ENCODE data around the gene UNC5A.
"Not testable (repeated sequence)": the region's sequence is repeated elsewhere in the genome, so short reads cannot be mapped to it uniquely, and the experiment has no call there.

The UNC5A gene

DNA sequence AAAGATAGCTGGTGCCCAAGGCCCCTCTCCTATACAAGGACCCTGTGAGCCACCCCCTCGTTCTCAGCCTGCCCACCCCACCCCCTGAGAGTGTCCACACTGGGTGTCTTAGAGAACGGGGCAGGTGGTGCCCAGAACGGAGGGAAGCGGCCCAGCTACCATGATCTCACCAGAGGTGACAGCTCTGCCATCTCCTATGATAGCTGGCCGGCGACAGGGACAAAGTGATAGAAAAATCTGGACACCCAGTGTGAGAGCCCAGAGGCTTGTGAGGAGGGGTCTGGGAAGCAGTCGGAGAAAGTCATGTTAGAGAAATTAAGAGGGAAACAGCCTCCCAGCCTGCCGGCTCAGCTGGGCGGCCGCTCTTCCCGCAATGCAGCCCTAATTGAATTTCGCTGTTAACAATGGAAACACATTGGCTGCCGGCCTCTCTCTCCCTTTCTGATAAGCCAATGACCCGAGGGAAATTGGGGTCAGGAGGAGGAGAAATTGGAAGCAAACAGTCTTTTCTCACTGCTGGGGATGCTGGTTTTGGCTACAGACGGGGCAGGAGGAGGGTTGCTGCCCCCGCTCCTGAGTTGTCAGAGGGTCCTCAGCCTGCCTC, 56.5 kb downstream of the UNC5A start:
- DNase-seq: no peak

DNA sequence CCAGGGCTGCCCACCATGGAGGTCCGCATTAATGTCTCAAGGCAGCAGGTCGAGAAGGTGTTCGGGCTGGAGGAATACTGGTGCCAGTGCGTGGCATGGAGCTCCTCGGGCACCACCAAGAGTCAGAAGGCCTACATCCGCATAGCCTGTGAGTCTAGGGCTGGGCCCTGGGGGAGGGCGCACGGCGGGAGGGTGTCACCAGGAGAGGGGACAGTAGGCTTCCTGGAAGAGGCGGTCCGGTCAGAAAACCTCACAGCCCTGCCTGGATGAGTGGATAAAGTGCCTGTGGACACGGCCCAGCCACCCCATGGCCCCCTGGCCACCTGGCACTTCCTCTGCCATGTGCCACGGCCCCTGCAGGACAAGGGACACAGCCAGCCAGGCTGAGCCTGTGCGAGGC, 57.8 kb downstream of the UNC5A start:
- DNase-seq: no peak

DNA sequence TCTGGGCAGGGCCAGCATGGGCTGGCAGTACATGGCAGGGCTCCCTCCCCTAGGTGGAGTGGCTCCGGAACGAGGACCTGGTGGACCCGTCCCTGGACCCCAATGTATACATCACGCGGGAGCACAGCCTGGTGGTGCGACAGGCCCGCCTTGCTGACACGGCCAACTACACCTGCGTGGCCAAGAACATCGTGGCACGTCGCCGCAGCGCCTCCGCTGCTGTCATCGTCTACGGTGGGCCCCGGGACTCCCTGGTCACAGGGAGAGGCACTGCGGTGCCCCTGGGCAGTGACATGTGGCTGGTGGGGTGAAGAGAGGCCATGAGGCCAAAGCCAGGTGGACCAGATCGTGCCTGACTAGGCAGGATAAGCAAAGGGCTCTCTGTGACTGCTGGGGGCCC, 58.4 kb downstream of the UNC5A start:
- no peak for DNase-seq

DNA sequence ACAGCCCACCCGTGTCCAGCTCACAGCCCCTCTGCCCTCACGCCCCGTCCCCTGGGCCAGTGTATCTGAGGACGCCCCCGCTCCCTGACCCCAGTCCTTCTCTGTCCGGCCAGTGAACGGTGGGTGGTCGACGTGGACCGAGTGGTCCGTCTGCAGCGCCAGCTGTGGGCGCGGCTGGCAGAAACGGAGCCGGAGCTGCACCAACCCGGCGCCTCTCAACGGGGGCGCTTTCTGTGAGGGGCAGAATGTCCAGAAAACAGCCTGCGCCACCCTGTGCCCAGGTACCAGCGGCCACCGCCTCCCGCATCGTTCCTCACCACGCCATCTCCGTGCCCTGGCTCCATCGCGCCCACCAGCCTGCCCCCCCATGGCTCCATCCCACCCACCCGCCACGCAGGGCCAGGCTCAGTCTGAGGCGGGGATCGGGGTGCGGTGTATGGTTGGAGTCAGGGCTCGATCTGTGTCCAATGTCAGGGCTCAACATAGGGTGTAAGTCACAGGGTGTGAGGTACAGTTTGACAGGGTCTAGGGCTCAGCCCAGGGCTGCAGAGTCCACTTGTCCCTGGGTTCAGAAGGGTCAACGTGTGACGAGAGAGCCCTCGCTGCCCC, 59.2 kb downstream of the UNC5A start:
- DNase-seq: no peak

DNA sequence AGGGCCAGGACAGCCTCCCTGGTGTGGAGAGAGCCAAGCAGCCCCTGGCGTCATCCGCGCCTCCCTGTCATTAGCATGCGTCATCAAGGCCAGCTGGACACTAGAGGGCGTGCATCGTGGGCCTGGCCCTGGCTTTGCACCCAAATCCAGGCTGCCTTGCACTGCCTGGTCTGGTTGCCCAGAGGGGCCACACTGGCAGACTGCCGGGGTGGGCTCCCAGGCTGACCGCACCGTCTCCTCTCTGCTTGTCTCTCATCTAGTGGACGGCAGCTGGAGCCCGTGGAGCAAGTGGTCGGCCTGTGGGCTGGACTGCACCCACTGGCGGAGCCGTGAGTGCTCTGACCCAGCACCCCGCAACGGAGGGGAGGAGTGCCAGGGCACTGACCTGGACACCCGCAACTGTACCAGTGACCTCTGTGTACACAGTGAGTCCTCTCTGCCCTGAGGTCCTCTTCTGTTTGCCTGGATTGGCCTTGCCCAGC, 59.8 kb downstream of the UNC5A start:
- DNase-seq: no peak

DNA sequence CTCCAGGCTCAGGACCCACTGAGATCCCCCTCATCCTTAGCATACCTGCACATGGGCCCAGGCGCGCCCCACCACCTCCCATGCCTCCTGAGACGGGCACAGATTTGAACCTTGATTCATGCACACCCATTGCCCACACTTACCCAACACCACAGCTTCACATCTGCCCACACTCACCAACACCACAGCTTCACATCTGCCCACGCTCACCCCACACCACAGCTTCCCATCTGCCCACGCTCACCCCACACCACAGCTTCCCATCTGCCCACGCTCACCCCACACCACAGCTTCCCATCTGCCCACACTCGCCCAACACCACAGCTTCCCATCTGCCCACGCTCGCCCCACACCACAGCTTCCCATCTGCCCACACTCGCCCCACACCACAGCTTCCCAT, 60.3 kb downstream of the UNC5A start:
- DNase-seq: not testable (repeated sequence)

DNA sequence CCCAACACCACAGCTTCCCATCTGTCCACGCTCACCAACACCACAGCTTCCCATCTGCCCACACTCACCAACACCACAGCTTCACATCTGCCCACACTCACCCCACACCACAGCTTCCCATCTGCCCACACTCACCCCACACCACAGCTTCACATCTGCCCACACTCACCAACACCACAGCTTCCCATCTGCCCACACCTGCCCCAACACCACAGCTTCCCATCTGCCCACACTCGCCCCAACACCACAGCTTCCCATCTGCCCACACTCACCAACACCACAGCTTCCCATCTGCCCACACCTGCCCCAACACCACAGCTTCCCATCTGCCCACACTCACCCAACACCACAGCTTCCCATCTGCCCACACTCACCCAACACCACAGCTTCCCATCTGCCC, 62.2 kb downstream of the UNC5A start:
- not testable (repeated sequence) for DNase-seq

DNA sequence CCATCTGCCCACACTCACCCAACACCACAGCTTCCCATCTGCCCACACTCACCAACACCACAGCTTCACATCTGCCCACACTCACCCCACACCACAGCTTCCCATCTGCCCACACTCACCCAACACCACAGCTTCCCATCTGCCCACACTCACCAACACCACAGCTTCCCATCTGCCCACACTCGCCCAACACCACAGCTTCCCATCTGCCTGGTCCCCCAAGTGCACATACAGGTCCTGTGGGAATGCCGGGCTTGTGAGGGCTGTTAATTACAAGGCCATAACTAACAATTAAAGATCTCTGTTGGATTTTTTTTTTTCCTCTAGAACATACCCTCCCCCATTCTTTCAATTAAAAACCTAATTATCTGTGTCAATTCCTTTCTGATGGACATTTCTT, 62.7 kb downstream of the UNC5A start:
- not testable (repeated sequence) for DNase-seq

DNA sequence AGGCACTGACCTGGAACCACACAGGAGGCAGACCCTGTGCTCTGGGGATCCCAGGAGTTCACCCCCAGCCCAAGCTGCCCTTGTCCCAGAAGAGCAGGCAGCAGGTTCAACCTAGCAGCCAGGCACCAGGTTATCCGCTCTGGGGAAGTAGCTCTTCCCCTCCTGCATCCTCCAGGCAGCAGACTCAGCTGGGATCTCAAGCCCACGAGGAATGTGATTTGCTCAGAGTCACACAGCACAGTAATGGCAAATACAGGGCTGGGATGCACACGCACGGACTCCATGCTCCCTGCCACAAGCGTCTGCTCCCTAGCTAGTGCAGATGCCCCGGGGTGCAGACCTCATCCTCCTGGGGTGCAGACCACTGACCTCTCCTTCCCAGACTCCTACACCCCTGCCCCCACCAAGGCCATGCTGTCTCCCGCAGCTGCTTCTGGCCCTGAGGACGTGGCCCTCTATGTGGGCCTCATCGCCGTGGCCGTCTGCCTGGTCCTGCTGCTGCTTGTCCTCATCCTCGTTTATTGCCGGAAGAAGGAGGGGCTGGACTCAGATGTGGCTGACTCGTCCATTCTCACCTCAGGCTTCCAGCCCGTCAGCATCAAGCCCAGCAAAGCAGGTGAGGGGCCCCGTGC, 63.3 kb downstream of the UNC5A start:
- no peak for DNase-seq

DNA sequence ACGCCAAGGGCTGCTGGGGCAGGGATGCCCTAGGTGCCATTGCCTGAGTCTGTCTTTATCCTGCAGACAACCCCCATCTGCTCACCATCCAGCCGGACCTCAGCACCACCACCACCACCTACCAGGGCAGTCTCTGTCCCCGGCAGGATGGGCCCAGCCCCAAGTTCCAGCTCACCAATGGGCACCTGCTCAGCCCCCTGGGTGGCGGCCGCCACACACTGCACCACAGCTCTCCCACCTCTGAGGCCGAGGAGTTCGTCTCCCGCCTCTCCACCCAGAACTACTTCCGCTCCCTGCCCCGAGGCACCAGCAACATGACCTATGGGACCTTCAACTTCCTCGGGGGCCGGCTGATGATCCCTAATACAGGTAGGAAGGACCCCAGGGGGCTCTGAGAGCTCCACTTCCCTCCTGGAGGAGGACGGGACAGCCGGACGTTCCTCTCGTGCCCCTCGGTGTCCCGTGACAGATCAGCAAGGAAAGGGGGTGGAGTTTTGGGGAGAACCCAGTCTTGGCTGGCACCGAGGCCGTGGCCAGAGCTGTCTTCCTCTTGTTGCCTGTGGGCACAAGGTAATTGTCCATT, 63.9 kb downstream of the UNC5A start:
- DNase-seq: no peak

DNA sequence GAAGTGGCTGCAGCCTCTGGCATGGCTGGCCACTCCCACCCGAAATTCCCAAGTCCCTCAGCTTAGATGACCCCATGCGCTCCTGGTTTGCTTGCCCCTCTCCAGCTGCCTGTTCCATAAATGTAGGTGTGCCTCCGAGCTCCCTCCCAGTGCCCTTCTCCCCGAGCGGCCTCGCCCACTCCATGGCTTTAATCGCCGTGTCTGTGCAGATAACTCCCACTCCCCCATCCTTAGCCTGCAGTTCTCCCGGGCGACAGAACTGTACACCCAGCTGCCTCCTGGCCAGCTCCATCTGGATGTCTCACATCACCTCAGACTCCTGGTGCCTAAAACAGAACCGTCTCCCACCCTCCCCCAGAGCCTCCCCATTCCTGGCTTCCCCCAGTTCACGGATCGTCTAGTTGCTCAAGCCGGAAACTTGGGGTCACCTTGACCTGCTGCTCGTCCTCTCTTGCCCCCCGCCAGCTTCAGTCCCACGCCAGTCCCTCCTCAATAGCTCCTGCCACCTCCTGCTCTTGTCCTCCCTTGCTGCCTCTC, 64.7 kb downstream of the UNC5A start:
- DNase-seq: no peak

DNA sequence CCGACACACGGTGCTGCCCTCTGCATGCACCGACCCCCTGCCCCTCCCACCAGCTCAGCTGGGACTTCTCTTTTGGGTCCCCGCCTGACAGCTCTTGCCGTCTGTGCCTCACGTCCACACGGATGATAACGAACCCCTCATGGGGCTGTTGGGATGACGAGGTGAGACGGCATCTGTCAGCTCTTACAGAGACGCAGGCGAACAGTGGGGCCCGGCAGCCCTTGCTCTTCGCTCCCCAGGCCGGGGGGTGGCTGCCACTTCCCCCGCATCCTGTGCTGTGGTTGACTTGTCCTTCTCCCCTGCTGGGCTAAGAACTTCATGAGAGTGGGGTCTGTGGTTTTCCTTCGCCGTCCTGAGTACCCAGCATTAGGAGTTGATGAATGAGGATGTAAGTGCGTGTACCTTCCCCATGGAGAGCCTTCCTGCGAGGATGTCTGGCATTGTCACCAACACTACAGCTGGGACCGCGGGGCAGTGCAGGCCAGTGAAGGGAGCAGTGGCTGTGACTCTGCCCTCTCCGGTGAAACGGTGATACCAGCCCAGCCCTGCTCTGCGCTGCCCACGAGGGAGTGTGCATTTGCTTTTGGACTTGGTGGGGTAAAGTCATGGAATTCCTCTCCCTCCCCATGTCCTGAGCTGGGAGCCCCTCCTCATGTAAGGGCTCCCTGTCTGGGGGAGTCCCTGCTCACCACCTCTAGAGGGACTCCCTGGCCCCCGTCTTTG, 65.6 kb downstream of the UNC5A start:
- peak; percentile 13 for DNase-seq

DNA sequence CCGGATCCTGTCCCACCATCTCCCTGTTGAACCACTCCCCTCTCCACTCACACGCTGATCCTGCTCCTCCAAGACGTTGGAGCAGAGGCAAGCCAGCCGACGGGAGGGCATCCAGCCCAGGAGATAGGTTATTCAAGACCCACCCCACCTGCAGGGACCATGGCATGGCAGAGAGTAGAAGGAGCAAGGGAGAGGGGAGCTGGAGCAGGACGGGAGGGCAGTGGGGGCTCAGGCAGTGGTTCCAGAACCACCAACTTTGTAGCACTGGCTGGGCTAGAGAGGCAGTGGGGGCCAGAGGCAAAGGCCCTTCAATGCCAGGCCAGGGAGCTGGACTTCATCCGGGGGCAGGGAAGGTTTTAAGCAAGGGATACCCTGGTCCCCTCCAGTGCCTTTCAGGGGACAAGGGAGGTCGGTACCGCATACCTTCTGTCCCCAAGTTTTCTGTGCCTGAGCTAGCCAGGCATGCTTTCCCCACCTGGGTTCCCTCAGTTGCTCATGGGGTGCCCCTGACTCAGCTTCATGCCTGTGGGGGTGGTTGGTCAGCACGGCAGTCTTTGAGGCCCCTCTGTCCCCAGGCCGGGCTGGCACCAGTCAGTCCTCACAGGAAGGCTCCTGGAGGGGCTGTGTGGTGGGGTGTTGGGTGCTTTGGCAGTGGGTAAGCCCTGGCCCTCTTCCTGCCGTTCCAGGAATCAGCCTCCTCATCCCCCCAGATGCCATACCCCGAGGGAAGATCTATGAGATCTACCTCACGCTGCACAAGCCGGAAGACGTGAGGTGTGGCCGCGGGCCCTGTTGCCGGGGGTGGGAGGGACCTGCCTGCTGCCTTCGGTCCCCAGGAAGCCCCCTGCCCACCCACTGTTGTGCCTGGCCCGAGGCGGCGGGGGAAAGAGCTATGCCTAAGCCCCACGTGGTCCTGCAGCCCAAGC, 66.4 kb downstream of the UNC5A start:
- DNase-seq: no peak

DNA sequence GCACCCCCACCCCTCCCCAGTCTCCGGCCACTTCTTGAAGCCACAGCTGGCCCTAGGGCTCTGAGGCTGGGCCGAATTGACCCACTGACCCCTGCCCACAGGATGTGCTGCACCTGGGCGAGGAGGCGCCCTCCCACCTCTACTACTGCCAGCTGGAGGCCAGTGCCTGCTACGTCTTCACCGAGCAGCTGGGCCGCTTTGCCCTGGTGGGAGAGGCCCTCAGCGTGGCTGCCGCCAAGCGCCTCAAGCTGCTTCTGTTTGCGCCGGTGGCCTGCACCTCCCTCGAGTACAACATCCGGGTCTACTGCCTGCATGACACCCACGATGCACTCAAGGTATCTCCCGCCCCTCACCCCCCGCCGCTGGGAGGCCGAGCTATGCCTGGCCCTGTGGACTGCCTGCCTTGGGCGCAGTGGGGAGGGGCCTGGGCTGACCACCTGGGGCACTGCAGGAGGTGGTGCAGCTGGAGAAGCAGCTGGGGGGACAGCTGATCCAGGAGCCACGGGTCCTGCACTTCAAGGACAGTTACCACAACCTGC, 67.5 kb downstream of the UNC5A start:
- no peak for DNase-seq

DNA sequence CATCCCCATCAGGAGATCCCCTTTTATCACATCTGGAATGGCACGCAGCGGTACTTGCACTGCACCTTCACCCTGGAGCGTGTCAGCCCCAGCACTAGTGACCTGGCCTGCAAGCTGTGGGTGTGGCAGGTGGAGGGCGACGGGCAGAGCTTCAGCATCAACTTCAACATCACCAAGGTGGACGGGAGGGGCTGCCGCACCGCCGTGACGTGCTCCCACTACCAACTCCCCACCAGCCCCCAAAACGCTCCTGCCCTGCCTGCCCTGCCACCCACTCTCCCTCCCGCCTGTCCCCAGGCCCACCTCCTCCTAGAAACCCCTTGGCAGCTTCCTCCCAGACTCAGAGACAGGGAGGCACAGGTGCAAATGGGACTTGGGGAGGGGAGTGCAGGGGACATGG, 68.1 kb downstream of the UNC5A start:
- no peak for DNase-seq

DNA sequence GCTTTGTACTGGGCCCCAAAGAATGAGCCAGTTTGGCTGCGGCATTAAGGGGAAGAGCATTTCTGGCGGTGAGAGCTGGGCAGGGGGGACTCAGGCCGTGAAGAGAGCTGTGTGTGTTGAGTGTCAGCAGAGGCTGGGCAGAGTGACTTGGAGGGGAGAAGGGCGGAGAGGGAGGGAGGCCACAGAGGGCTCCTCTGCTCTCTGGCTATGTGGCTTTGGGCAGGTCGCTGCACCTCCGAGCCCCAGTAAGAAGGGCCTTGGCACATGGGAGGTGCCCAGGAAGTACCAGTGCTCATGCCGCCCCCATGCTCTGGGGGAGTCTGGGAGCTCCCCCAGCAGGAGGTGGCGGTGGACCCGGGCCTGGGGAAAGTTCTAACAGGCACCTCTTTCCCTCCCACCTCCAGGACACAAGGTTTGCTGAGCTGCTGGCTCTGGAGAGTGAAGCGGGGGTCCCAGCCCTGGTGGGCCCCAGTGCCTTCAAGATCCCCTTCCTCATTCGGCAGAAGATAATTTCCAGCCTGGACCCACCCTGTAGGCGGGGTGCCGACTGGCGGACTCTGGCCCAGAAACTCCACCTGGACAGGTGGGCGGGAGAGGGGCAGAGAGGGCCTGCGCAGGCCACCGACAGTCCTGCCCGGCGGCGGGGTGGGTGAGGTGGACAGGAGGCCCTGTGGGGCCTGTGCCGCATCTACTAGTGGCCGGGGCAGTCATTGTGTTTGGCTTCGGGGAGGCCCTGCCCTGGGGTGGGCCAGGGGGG, 68.7 kb downstream of the UNC5A start:
- DNase-seq: no peak

DNA sequence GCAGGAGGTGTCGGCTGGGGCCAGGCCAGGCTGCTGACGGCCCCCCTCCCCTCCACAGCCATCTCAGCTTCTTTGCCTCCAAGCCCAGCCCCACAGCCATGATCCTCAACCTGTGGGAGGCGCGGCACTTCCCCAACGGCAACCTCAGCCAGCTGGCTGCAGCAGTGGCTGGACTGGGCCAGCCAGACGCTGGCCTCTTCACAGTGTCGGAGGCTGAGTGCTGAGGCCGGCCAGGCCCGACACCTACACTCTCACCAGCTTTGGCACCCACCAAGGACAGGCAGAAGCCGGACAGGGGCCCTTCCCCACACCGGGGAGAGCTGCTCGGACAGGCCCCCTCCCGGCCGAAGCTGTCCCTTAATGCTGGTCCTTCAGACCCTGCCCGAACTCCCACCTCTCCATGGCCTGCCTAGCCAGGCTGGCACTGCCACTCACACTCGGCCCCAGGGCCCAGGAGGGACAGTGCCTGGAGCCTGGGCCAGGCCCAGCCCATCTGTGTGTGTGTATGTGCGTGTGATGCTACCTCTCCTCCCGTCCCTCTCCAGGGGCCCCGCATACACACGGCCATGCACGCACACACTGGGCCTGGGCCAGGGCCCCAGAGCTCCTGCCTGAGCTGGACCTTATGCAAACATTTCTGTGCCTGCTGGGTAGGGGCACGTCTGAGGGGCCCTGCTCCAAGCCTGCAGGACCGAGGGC, 69.5 kb downstream of the UNC5A start:
- no peak for DNase-seq

DNA sequence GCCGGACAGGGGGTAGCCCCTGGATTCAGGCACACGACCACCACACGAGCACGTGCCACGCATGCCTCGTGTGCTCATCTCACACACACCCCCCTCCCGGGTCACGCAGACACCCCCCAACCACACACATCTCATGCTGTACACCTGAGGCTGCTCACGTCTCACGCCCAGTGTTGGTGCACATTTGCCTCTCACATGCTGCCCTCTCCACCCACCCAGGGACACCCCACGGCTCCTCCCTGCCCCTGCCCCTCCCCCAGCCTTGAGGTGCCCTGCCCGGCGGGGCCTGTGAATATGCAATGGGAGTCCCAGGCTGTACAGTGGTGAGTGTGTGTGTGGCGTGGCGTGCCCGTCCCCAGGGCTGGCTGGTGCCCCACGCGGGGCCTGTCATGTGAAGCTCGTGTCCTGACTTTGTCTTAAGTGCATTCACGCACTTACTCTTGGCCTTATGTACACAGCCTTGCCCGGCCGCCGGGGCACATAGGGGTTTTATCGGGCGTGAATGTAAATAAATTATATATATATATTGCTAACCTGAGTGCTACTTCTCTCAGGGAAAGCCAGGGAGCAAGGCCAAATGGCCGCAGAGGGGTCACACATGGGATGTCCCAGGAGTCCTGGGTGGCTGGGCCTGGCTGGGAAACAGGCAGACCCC, 70.1 kb downstream of the UNC5A start:
- DNase-seq: no peak

DNA sequence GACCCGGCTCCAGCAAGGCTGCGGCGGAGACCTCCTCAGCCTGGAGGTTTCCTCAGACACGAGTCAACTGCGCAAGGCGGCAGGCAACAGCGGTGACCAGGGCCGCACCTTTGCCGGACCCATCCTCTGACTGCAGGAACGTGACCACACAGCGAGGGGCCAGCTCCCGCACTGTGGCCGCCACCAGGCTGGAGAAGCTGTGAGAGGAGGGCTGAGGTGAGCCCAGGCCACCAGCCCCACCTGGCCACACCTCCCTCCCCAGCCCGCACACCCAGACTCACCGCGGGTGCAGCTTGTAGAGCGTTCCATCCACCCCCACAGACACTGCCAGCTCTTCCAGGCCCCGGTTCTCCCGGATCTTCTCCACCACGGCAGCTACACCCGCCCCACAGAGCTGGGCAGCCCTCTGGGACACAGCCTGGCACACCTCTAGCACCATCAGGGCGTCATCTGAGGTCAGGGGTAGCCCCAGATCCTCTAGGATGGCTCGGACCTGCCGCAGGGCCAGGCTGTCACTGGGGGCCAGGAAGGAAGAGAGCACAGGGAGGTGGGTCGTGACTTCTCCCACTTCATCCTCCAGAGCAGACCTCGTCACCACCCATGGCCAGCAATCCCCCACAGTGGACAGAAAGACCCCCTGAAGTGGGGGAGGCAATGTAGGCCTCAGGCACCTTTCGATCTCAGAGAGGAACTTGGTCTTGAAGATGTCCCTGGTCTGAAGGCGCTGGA, 70.8 kb downstream of the UNC5A start:
- DNase-seq: no peak

Measured in NCI-H2107 (cell line).